ENCODE measurements around the gene ZNF609. TPM values are rescaled to one million over a fixed set of nuclear protein-coding genes. Genes with fewer than 3 reads are reported as not detected.

ZNF609 gene
- total and polyA plus RNA-seq, 2 of the 13 experiments (the other 11 are each of a cell fraction or from before 2014, with no cell fraction given): 8.9 to 9.9 TPM

- TF ChIP-seq HMGXB3 (CRISPR knock-in tag; IDR thresholded peaks at IDR 0.05; ENCODE audit: borderline replicate concordance) (peak; percentile 51; the same call in 1 of the 2 replicates), ZNF12 (CRISPR knock-in tag; IDR thresholded peaks at IDR 0.05) (0 out of 2 replicates have a peak, but pooled peaks have one; percentile 26), ZNF678 (CRISPR knock-in tag; IDR thresholded peaks at IDR 0.05) (no peak), NKX3-1 (CRISPR knock-in tag; IDR thresholded peaks at IDR 0.05) (no peak), HOMEZ (CRISPR knock-in tag; IDR thresholded peaks at IDR 0.05; ENCODE audit: low read depth) (no peak), GATAD2A (CRISPR knock-in tag; IDR thresholded peaks at IDR 0.05) (peak; percentile 79), AKAP8 (CRISPR knock-in tag; IDR thresholded peaks at IDR 0.05) (no peak), ZSCAN29 (CRISPR knock-in tag; conservative IDR thresholded peaks at IDR 0.05) (no peak), NR2F2 (IDR thresholded peaks at IDR 0.05; ENCODE audit: borderline replicate concordance, low read depth) (peak; percentile 86), ZNF563 (CRISPR knock-in tag; IDR thresholded peaks at IDR 0.05) (no peak), ZNF674 (CRISPR knock-in tag; IDR thresholded peaks at IDR 0.05; ENCODE audit: low read depth) (no peak)
- TF ChIP-seq, protein P1, sequence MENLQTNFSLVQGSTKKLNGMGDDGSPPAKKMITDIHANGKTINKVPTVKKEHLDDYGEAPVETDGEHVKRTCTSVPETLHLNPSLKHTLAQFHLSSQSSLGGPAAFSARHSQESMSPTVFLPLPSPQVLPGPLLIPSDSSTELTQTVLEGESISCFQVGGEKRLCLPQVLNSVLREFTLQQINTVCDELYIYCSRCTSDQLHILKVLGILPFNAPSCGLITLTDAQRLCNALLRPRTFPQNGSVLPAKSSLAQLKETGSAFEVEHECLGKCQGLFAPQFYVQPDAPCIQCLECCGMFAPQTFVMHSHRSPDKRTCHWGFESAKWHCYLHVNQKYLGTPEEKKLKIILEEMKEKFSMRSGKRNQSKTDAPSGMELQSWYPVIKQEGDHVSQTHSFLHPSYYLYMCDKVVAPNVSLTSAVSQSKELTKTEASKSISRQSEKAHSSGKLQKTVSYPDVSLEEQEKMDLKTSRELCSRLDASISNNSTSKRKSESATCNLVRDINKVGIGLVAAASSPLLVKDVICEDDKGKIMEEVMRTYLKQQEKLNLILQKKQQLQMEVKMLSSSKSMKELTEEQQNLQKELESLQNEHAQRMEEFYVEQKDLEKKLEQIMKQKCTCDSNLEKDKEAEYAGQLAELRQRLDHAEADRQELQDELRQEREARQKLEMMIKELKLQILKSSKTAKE (CRISPR knock-in tag; IDR thresholded peaks at IDR 0.05; ENCODE audit: borderline replicate concordance): peak; percentile 96
- TF ChIP-seq, protein P2, sequence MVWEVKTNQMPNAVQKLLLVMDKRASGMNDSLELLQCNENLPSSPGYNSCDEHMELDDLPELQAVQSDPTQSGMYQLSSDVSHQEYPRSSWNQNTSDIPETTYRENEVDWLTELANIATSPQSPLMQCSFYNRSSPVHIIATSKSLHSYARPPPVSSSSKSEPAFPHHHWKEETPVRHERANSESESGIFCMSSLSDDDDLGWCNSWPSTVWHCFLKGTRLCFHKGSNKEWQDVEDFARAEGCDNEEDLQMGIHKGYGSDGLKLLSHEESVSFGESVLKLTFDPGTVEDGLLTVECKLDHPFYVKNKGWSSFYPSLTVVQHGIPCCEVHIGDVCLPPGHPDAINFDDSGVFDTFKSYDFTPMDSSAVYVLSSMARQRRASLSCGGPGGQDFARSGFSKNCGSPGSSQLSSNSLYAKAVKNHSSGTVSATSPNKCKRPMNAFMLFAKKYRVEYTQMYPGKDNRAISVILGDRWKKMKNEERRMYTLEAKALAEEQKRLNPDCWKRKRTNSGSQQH (CRISPR knock-in tag; IDR thresholded peaks at IDR 0.05; ENCODE audit: low read depth): no peak
- TF ChIP-seq, protein P3, sequence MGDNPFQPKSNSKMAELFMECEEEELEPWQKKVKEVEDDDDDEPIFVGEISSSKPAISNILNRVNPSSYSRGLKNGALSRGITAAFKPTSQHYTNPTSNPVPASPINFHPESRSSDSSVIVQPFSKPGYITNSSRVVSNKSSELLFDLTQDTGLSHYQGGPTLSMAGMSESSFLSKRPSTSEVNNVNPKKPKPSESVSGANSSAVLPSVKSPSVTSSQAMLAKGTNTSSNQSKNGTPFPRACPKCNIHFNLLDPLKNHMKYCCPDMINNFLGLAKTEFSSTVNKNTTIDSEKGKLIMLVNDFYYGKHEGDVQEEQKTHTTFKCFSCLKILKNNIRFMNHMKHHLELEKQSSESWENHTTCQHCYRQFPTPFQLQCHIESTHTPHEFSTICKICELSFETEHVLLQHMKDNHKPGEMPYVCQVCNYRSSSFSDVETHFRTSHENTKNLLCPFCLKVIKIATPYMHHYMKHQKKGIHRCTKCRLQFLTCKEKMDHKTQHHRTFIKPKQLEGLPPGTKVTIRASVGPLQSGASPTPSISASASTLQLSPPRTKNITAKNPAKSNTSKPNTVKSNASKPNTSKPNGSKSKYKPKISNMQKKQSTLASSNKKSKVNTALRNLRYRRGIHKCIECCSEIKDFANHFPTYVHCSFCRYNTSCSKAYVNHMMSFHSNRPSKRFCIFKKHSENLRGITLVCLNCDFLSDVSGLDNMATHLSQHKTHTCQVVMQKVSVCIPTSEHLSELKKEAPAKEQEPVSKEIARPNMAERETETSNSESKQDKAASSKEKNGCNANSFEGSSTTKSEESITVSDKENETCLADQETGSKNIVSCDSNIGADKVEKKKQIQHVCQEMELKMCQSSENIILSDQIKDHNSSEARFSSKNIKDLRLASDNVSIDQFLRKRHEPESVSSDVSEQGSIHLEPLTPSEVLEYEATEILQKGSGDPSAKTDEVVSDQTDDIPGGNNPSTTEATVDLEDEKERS (CRISPR knock-in tag; IDR thresholded peaks at IDR 0.05): no peak
- TF ChIP-seq, protein P4, sequence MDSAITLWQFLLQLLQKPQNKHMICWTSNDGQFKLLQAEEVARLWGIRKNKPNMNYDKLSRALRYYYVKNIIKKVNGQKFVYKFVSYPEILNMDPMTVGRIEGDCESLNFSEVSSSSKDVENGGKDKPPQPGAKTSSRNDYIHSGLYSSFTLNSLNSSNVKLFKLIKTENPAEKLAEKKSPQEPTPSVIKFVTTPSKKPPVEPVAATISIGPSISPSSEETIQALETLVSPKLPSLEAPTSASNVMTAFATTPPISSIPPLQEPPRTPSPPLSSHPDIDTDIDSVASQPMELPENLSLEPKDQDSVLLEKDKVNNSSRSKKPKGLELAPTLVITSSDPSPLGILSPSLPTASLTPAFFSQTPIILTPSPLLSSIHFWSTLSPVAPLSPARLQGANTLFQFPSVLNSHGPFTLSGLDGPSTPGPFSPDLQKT (CRISPR knock-in tag; IDR thresholded peaks at IDR 0.05; ENCODE audit: borderline replicate concordance): no peak
Observed at GRCh38 chr15:64732156-64732860, 271.9 kb downstream of the ZNF609 start (continued).
